Activated CD8-positive, alpha-beta memory T cell treated with anti-CD3 and anti-CD28 coated beads, Interleukin-2, amount 50 U/mL, for 24 hours (primary cell): Measurements from ENCODE around the gene TAS2R8.
"Not testable (repeated sequence)": the region's sequence is repeated elsewhere in the genome, so short reads cannot be mapped to it uniquely, and the experiment has no call there.

Experiments used
- DNase-seq: peaks from one replicate; pipeline ENCODE4 v3.0.0-alpha.2; 2020; ENCODE audit errors: extremely low read depth

Gene TAS2R8, protein sequence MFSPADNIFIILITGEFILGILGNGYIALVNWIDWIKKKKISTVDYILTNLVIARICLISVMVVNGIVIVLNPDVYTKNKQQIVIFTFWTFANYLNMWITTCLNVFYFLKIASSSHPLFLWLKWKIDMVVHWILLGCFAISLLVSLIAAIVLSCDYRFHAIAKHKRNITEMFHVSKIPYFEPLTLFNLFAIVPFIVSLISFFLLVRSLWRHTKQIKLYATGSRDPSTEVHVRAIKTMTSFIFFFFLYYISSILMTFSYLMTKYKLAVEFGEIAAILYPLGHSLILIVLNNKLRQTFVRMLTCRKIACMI

DNA sequence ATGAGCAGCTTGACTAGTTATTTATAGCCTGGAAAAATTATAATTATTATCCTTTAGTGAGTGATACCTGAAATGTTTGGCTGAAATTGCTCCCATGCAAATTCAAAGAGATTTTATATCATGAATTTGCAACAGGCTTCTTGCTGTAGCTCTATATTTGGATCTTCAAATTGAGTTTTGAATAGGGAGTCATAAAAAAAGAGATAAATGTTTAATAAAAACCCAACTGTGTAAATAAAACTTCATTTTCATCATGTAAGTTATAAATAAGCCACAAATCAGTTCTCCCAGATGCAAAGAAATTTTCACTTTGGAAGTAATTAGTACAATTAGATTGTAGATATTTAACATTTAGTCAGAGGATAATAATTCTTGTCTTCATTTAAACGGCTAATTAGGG lies at the start of gene TAS2R8:
TAS2R8 (minus strand) TSS at position 101 of the 400 bp plus-strand sequence. CDS start 306 bp downstream, outside the sequence.
- DNase-seq, result no peak

DNA sequence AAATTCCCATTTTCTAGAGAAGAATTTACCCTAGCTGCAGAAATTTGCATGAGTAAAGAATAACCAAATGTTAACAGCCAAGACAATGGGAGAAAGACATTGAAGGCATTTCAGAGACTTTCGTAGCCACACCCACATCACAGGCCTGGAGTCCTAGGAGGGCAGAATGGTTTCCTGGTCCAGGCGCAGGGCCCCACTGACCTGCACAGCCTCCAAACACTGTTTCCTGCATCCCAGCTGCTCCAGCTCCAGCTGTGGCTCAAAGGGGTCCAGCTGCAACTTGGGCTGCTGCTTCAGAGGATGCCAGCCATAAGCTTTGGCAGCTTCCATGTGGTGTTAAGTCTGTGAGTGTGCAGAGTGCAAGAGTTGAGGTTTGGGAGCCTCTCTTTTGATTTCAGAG lies 48.7 kb upstream of the TAS2R8 start:
- no peak for DNase-seq

DNA sequence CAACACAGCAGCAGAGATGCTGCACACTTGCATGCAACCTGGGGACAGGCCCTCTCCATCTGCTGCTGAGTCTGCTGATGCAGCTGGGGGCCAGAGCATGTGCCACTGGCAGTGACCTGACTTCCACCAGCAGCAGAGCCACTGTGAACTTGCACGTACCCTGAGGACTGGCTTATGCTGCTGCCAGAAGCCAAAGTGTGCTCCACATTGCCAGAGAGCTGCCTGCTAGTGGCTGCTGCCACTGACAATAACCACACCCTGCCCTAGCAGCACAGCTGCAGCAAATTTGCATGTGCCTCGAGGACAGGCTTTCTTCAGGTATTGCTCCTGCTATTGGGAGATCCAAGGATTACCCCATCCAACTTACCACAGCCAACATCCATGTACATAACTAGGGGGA lies 46.7 kb upstream of the TAS2R8 start:
- no peak for DNase-seq

DNA sequence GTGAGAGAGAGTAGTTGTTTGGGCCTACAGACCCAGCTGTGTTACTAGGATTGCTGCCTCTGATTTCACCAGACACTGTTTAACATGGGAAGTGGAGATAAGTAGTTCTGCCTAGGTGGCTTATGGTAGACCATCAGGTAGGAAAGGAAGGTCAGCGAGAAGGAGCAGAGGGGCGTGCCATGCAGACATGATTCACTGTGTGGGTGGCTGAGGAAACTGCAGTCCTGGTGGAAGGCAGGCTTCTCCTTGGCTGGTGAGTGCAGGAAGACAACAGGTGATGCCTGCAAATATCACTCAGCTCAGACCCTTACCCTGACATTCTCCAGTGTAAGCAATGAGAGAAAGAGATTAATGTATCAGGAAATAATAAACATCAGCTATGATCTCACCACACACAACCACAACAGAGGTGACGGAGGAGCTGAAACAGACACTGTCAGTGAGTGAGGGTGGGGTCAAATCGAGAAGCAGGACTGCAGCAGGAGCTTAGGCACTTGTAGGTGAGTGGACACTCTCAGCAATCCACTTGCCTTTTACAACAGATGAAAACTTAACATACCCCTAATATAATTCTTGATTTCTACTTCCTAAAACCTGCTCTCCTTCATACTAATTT lies 44.3 kb upstream of the TAS2R8 start:
- DNase-seq, result no peak

DNA sequence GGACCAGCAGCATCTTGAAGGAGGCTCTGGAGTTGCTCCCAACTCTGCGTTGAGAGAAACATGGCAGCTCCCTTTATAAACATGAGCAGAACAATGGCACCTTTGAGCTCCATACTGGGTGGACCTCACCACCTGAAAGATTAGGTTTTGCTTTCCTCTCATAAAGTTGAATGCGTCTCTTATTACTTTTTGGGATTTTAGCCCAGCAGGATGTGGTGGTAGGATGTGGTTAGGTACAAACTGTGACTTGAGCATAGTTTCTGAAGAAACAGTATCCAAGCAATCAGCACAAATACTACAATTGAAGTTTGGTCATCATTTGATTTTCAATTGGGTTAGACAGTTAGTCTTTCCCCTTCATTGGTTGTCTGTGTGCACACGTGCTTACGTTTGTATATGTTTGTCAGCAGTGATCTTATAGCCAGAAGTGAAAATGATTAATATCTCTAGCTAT lies 42.4 kb upstream of the TAS2R8 start, which contains the start of gene PRR4:
PRR4 (minus strand) TSS at position 51 of the 454 bp plus-strand sequence; CDS start at position 13, 38 bp downstream.
- no peak for DNase-seq

DNA sequence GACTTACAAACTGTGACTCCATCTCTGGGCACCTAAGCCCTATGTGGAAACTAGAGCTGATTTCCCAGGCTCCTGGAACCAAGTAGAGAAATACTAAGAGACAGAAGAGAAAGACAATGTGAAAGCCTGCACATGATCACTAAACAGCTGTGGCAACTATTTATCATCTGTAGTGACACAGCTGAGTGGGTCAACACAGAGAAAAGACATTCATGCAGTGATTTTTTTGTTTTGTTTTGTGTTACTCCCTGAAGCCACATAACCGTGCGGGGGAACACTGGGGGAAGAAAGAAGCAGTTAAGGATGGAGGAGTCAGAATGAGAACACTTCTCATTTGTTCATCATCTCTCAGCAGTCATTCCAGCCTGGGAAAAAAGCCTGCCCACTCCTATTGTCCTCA lies 40.7 kb upstream of the TAS2R8 start:
- no peak for DNase-seq

DNA sequence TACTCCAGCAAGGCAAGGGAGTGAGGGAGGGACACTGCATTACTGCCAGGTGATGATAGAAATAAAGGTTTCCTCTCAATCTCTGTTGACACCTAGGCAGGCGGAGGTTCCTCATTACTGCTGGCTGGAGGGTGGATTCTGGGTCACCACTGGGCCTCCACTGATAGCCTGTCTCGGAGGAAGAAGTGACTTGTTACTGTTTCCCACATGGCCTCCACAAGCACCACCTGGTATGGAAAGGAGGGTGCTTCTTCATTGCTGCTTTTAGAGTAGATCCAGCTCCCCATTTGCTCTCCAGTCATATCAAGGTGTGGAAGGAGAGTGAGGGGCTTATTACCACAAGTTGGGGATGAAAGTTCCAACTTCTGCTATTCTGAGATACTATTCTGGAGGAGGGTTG lies 35.8 kb upstream of the TAS2R8 start:
- DNase-seq, result no peak

DNA sequence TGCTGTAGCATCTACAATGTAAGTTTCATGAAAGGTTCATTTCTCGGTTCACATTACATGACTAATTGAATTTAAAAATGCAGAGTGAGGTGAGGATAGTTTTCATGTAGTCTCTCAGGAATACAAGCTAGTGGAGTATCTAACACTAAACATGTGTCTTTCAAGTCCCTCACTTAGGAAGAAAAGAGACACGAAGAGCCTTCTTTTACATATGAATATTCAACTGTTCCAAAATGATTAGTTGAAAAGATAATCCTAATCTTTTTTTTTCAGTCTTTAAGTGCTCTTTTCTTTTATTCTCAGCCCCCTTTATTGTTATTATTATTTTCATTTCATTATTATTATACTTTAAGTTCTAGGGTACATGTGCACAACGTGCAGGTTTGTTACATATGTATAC lies 31.4 kb upstream of the TAS2R8 start:
- DNase-seq, result no peak

DNA sequence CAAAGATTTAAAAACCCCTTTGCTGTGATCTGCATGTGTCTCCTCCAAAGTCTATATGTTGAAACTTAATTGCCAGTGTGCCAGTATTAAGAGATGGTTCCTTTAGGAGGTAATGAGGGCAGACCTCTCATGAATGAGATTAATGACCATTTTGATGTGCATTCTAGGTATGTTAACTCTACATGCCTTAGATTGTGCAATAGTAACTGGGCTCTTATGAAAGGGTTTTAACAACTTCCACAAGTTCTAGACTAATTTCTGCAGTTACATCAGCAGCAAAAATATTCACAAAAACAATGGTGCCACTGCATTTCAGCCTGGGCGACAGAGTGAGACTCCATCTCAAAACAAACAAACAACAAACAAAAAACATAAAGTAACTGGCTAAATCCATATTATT lies 22.9 kb upstream of the TAS2R8 start:
- no peak for DNase-seq

DNA sequence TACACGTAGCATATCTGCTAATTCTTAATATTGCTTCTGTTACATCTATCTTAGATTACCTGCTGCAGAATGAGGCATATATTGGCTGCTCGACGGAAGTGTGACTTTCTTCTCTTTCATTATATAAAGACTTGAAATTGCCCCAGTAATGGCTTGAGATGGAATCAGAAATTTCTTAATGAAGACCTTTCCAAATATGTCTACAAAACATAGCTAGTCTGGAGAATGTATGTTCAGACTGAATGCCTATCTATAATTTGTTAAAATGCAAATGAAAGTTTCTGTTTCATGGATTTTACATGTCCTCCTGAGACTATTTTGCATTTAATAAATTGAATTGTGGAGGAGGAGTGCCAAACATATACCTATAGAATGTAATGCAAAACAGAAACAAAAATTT lies 19.2 kb upstream of the TAS2R8 start, which contains the start of gene TAS2R10:
TAS2R10 (minus strand) TSS at position 101 of the 400 bp plus-strand sequence; CDS start at position 12, 89 bp downstream.
- DNase-seq, result no peak

DNA sequence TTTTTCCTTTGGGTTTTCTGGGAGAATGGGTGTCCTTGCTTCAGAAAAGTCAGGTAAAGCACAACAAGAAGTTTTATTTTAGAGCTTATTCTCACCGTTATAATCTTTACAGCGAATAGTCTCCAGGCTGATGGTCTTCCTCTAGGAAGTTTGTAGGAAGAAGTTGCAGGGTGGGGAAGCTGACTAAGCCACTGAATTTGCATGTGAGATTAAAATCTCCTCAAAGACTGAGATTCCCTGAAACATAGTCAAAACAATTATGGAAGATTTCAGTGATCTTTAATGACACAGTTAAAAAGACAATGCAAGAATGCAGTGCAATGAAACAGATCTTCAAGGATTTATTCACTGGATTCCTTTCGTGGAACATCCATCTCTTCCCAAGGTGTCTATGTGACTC lies 17.9 kb upstream of the TAS2R8 start:
- DNase-seq, result no peak

DNA sequence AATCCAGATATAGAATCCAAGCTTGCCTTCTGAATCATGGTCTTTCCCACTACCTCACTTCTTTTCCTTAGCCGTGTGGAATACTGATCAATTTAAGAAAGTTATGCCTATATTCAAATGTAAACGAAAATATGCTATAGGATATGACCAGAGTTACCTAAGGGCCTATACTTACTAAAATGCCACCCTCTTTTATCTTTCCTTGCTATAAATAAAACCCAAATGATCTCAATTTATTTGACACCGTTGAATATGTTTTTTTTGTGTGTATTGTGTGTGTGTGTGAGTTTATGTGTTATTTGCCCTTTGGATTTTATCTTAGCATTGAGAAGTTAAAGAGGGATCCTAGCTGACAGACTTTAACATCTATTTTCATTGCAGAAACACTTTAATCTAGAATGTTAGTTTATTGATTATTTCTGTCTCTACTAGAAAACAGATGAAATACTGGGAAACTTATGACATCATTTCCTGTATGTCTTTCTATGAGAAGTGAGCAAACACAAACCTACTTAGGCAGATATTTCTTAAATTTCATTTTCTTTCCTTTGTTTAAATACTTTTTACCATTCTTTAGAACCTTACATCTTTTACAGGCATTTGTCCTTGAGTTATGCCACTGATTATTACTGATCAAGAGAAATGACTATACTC lies 4.9 kb upstream of the TAS2R8 start:
- no peak for DNase-seq

DNA sequence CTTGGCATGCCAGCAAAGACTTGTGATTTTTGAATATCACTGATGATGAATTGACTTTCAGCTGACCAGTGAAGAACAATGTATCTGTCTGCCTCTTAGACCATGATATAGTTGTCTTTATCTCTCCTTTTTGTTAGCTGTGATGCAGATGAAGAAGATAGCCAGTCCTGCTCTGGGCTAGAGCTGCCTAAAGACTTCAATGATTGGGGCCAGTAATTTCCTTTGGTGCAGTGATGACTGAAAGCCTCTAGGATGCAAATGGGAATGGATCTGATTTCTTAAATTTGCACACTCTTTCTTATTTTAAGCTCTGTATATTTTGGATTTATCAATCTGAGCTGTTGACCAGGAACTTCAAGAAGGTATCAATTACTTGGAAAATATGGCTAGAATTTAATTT lies 3.0 kb upstream of the TAS2R8 start, which contains the start of gene TAS2R9:
TAS2R9 (minus strand) TSS at position 101 of the 400 bp plus-strand sequence; CDS start at position 8, 93 bp downstream.
- no peak for DNase-seq

DNA sequence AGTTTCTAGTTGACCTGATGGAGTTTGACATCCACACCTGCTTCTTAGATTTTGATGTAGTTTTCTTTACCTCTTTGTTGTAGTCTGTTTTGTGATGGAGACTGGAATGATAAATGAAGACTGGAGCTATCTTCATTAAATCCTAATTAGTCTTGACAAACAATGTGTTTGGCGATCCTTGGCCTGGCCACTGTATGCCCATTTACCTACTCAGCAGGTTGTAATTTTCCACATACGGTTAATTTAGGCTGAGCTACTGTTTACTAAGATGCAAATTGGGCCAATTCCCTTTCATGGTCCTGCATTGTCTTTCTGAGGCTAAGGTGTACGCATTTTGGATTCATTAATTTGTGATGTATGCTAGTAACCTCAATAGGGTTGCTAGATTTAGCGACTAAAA lies 4.5 kb downstream of the TAS2R8 start, which contains the start of gene TAS2R7:
TAS2R7 (minus strand) TSS at position 41 of the 400 bp plus-strand sequence. CDS start 57 bp downstream, outside the sequence.
- DNase-seq, result no peak

DNA sequence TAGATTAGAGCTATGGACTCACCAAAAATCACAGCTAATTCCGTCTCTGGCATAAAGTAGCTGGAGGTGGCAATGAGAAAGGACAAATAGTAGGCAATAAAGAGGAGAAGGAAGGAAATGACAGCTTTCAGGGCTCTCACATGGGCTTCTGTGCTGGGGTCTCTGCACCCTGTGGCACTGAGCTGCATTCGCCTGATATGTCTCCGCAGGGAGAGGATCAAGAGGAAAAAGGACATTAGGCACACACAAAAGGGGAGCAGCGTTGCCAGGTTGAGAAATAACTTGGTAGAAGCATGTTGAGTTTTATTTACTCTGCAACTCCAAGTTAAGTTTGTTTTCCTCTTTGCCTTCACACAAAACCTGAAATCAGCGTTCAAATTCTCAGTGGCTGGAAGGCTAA lies 5.3 kb downstream of the TAS2R8 start:
- no peak for DNase-seq

DNA sequence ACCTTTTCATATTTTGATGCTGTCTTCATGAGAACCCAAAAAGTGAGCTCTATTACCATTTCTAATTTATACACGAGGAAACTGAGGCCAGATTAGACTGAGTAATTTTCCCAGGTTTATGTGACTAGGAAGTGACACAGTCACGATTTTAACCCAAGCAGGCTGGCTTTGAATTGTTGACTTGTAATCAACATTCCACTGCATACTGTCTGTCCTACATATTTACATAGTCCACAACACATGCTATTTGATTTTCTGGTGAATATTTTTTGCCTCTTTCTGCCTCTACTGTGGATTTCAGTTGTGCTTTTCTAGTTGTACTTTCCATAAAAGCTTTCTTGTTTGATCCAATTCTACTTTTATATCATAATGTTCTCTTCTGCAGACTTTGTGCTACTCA lies 12.9 kb downstream of the TAS2R8 start:
- DNase-seq, result no peak

DNA sequence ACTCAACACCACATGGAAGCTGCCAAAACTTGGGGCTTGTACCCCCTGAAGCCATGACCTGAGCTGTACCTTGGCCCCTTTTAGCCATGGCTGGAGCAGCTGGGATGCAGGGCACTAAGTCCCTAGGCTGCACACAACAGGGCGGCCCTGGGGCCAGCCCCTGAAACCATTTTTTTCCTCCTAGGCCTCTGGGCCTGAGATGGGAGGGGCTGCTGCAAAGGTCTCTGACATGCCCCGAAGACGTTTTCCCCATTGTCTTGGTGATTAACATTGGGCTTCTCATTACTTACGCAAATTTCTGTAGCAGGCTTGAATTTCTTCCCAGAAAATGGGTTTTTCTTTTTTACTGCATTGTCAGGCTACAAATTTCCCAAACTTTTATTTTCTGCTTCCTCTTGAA lies 15.3 kb downstream of the TAS2R8 start:
- DNase-seq, result not testable (repeated sequence)

DNA sequence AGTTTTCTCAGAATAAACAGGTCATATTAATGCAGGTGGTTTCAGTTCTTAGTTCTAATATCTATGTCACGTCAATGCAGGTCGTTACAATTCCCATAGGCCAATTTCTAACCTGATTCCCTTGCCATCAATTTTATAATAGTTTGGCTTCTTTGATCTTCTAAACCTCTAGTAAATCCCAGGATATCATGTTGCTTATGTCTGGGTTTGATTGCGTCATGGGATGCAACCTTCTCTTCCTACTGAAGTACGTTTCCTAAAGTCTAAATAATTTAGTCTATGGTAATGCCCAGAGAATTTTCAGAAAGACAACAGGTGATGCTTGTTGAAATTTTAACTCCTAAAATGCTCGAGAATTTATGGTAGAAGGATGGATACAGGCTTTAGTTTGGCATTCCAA lies 23.8 kb downstream of the TAS2R8 start:
- no peak for DNase-seq

DNA sequence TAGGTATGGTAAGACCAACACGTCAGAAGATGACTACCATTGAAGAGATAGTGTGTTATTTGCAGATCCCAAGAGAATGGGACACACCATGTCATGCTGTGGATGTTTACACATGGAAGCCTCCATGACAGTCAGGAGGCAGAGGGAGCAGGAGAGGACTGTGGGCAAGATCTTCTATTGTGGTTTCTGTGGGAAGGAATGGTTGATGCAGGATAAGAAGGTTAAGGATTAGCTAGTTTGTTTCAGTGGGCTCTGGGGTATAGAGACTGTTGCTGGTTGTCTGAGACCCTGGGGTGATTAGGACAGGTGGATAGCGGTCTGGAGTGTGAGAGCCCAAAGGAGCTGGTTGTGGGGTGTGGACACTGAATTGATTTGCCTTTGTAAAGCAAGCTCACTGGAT lies 28.0 kb downstream of the TAS2R8 start:
- no peak for DNase-seq

DNA sequence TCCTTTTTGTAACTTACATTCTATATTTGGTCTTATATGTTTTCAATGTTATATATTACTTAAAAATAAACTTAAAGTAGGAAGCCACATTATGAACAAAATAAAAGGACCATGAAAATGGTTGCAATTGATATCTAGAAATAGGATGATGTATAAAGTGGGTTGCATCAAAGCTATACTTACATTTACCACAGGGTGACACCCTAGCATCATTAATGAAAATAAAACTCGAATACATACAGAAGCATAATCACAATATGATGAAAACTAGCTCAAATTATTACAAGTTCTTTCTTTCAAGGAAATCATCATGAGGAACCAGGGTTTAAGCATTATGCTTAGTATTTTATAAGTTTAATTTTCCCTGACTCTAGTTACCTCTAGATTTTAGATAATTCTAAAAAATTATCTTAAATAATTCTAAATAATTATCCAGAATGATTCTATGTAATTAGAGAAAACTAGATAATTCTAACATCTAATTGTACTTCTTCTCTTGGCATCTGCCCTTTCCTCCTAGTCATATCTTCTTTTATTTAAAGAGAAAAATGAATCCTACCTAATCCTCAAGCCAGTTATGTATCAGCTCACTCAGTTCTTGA lies 35.9 kb downstream of the TAS2R8 start:
- no peak for DNase-seq

DNA sequence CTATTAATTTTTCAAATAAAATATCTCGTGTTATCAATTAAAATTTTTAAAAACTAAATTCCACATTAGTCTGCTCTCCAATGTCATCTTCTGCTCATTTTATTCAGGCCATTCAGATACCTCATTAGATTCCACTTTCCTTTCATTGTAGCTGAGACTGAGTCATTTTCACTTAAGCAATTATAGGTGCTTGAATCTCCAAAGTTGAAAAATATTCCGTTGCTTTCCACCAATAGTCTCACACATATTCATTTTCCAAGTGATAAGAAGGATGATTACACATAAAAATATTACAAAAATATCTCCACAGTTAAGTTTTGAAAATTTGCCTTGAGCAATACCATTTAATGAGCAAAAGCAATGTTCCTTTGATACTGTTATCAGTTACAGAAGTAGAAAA lies 47.4 kb downstream of the TAS2R8 start:
- DNase-seq, result no peak

DNA sequence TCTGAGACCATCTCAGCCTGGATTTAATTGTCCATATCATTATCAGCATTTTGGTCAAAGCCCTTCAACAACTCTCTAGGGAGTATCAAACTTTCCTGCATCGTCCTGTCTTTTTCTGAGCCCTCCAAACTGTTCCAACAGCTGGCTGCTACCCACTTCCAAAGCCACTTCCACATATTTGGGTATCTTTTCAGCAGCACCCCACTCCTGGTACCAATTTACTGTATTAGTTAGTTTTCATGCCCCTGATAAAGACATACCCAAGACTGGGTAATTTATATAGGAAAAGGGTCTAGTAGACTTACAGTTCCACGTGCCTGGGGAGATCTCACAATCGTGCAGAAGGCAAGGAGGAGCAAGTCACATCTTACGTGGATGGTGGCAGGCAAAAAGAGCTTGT lies 50.9 kb downstream of the TAS2R8 start:
- no peak for DNase-seq
